GM19452 (cell line): ENCODE results near the gene WDR48.

Experiments
- ATAC-seq: cut with Tn5 transposase; IDR thresholded peaks from one replicate; pipeline ENCODE4 v1.9.1; 2021; ENCODE audit not compliant: unreplicated experiment

The WDR48 gene

DNA sequence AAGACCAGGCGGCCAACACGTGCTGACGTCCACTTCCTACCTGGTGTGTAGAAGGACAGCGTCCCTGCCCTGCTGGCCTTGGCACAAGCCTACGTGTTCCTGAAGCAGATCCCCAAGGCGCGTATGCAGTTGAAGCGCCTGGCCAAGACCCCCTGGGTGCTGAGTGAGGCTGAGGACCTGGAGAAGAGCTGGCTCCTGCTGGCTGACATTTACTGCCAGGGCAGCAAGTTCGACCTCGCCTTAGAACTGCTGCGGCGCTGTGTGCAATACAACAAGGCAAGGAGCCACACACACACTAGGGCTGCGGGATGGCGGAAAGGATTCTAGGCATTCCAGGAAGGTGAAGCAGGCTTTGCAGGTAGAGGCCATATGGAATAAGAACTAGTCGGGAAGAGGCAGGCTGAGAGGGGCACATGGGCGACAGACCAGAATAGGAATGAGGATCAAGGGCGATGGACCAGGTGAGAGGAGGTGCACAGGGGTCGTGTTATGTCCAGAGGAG lies 85.7 kb downstream of the WDR48 start:
- ATAC-seq, result no peak

DNA sequence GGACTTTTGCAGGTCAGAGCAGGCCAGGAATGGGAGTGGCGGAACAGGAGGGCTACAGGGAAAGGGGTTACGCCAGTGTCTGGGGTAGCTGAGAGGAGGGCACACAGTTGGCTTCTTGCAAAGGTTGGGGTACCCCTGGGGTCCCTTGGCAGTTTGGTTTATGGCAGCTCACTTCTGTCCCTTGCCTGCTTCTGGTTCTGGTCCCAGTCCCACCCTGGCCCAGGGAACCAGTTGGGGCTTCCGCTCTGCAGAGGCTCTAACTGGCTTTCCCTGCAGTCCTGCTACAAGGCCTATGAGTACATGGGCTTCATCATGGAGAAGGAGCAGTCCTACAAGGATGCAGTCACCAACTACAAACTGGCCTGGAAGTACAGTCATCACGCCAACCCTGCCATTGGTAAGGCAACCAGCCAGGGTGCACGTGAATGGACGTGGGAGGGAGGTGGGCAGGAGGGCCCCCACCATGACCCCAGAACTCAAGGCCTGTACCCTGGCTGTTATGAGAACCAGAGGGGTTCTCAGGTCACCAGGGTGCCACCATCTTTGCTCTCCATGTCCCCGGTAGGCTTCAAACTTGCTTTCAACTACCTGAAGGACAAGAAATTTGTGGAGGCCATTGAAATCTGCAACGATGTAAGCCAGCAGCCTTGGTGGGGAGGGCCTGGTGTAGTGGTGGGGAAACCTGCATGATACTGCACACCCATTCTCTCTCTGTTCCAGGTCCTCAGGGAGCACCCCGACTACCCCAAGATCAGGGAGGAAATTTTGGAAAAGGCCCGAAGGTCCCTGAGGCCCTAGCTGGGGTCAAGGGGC lies 86.4 kb downstream of the WDR48 start:
- ATAC-seq, result no peak

GRCh38 chr3:39138804-39139415 lies 87.1 kb downstream of the WDR48 start:
- no peak for ATAC-seq

DNA sequence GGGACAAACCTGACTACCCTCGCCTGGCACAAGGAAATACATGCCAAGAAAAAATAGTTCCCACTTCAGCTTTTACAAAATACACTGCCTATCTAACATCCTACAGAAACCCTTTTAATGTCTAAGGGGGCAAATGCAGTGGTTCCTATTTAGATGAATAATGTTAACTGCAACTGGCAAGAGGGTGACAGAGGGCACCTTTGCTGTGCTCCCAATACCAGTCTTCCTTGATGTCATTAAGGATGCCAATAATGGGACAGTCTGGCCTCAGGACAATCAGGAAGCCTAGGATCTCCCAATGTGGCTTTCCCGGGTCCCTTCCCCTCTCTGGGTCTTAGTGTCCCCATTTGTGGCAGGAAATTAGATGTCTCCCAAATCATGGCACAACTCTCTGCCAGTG lies 87.6 kb downstream of the WDR48 start:
- ATAC-seq, result no peak

DNA sequence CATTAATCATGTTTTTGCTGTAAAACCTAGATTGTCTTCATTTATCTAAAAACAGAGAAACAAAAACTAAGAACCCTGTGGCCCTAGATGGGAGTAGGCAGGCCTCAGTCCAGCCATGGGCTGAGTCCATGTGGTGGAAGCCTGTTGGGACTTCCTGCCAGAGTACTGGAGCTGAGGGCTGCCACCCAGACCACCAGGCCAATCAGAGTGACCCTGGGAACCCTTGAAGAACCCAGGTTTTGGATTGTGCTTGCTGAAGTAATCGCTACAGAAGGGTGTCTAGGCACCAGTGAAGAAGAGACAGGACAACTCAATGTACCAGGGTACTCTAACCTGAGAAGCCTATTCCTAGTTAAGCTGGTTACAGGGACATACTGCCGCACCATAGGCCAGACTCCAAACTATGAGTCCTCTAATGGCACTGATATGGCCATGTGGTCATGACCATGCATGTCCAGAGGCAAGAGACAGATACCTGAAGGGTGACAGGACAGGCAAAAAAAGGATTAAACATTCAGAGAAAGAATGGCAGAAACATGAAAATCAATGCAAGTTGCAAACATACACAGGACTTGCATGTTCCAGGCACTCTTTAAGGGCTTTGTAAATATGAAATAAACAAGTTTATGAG lies 88.6 kb downstream of the WDR48 start:
- ATAC-seq, result no peak

DNA sequence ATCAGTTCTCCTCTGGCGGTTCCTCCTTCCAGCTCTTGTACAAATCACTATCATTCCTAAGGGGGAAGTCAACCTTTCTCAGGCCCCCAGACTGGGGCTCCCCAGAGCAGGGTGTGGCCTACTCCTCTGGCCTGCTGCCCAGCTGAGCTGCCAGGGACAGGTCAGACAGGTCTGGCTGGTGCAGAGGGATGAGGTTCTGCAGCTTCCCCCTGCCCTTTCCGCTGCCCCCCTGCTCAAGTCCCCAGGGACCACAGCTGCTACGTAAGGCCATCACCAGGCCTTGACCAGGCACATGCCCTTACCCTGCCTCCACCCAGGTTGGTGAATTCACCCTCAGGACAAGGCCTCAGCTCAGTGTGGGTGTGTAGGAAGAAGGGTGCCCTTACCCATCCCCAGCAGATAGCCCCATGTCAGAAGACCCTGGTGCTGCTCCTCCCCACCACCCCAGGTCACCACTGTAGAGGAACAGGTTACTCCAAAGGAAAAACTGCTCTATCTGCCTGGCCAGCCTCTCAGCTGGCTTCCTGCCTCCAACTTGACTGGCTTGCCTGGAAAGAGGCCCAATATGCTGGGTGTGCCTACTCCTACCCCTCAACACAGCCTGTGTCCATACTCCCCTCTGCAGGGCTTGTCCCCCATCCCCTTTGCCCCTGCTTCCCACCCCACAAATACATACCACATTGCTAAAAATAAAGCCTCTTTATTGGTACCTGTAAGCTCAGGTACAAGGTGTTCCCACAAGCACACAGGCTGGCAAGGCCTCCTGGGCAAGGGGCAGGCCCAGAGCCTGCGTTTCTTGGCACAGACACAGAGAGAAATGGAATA lies 89.6 kb downstream of the WDR48 start:
- no peak for ATAC-seq

- no peak for ATAC-seq
These were observed 90.3 kb downstream of the WDR48 start for GRCh38 chr3:39142067-39142466.

GRCh38 chr3:39143051-39143885 lies 91.5 kb downstream of the WDR48 start:
- ATAC-seq, result no peak

- ATAC-seq, result no peak
These were observed 92.4 kb downstream of the WDR48 start for GRCh38 chr3:39144095-39144747.

- ATAC-seq, result no peak
These were observed 93.0 kb downstream of the WDR48 start for GRCh38 chr3:39144748-39145380.

DNA sequence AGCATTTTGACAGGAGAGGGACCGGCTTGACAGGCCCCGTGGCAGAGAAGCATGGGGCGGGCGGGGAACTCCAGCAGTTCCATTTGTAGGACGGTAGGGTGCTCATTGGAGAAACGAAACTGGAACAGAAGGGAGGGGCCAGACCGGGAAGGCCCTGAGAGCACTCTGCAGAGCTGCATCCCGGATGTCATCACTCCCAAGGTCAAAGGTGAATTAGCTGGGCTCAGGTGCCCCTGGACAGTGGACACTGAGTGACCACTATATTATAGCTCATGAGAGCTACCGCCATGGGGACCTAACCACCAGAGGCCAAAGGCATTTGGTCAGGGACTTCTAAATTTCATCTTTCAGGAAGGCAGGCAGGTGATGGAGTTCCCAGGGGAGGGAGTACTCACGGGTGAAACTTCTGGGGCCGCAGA lies 94.3 kb downstream of the WDR48 start:
- ATAC-seq, result no peak
